ENCODE results near the gene RFESD. TPM values are rescaled to one million over a fixed set of nuclear protein-coding genes. Genes with fewer than 3 reads are reported as not detected.
"Not testable (repeated sequence)": the region's sequence is repeated elsewhere in the genome, so short reads cannot be mapped to it uniquely, and the experiment has no call there.

Gene RFESD
- total RNA-seq, 2 donors from 2014 or later: 4.0 to 14.8 TPM

- peaks cover 6% of the 10 kb centered on the region for H3K4me1 ChIP-seq (replicated peaks)
- H3K36me3 ChIP-seq: no peaks in the 10 kb centered on the region
- H3K27ac ChIP-seq: peak overlapping the region; percentile 96 to 98
- WGBS: 25% methylated on average over 5 of the region's 5 CpGs
- no peaks in the 10 kb centered on the region for H3K9me3 ChIP-seq
- no peak overlapping the region for H3K4me3 ChIP-seq
- TF ChIP-seq POLR2AphosphoS5 (IDR thresholded peaks at IDR 0.05) (peak; percentile 99), CTCF (IDR thresholded peaks at IDR 0.05) (peak in 1 of 4 experiments; percentile 7), POLR2A (IDR thresholded peaks at IDR 0.05) (peak; percentile 52)
- intact Hi-C loops (cut with DNase I): loop anchor here (5.0 kb wide), 2 partner anchors 141 to 216 kb away; no protein-coding TSS in a partner anchor
- peak; percentile 94 for DNase-seq (ENCODE audit: low spot score)
- H3K27me3 ChIP-seq (replicated peaks; ENCODE audit: insufficient read depth): no peaks in the 10 kb centered on the region
Observed at GRCh38 chr5:95641741-95642220, 4.8 kb upstream of the RFESD start.

GRCh38 chr5:95643152-95643551 lies 3.4 kb upstream of the RFESD start:
- 60% methylated on average over 7 of the region's 7 CpGs for WGBS
- DNase-seq (ENCODE audit: low spot score): no peak
- Histone ChIP-seq H3K36me3 (no peaks in the 10 kb centered on the region), H3K4me1 (replicated peaks) (peaks cover 6% of the 10 kb centered on the region), H3K27me3 (replicated peaks; ENCODE audit: insufficient read depth) (no peaks in the 10 kb centered on the region), H3K27ac (peak overlapping the region; percentile 96 to 98), H3K9me3 (no peaks in the 10 kb centered on the region), H3K4me3 (no peak overlapping the region)
- intact Hi-C loops (cut with DNase I): loop anchor here (5.0 kb wide), 2 partner anchors 139 to 214 kb away; no protein-coding TSS in a partner anchor
- TF ChIP-seq CTCF (IDR thresholded peaks at IDR 0.05): no peak
- peak; percentile 6 for TF ChIP-seq POLR2AphosphoS5 (IDR thresholded peaks at IDR 0.05)
- TF ChIP-seq POLR2A (IDR thresholded peaks at IDR 0.05): no peak

- WGBS: 12% methylated on average over 4 of the region's 4 CpGs
- H3K9me3 ChIP-seq: no peaks in the 10 kb centered on the region
- no peaks in the 10 kb centered on the region for H3K27me3 ChIP-seq (replicated peaks; ENCODE audit: insufficient read depth)
- H3K4me3 ChIP-seq: no peak overlapping the region
- no peaks in the 10 kb centered on the region for H3K36me3 ChIP-seq
- intact Hi-C loops (cut with DNase I): loop anchor here (5.0 kb wide), 6 partner anchors 88 to 693 kb away; partner anchors contain the start of genes ELL2 and RHOBTB3
- TF ChIP-seq CTCF (IDR thresholded peaks at IDR 0.05) (peak; percentile 59 to 87 (median 70)), POLR2AphosphoS5 (IDR thresholded peaks at IDR 0.05) (peak; percentile 66), POLR2A (IDR thresholded peaks at IDR 0.05) (no peak)
- DNase-seq (ENCODE audit: low spot score): peak; percentile 51
- H3K4me1 ChIP-seq (replicated peaks): peaks cover 6% of the 10 kb centered on the region
- peak overlapping the region; percentile 96 to 98 for H3K27ac ChIP-seq
Observed at GRCh38 chr5:95644351-95645042, 2.1 kb upstream of the RFESD start.

GRCh38 chr5:95646226-95646568 lies 380 bp upstream of the RFESD start:
- not testable (repeated sequence) for H3K36me3 ChIP-seq; H3K9me3 ChIP-seq; H3K27me3 ChIP-seq (replicated peaks; ENCODE audit: insufficient read depth); DNase-seq (ENCODE audit: low spot score); H3K4me1 ChIP-seq (replicated peaks)
- H3K27ac ChIP-seq: peak overlapping the region; percentile 96 to 98
- WGBS: 63% methylated on average over 17 of the region's 17 CpGs
- peak overlapping the region in 1 of 2 donors; percentile 43 for H3K4me3 ChIP-seq
- intact Hi-C loops (cut with DNase I): loop anchor here (2.0 to 5.0 kb wide), 5 partner anchors 86 to 691 kb away; partner anchors contain the start of genes ARSK, ELL2, RHOBTB3 and SKIC3

GRCh38 chr5:95647886-95648860 lies 1.6 kb downstream of the RFESD start:
- Histone ChIP-seq H3K27me3 (replicated peaks; ENCODE audit: insufficient read depth) (no peaks in the 10 kb centered on the region), H3K27ac (peak overlapping the region; percentile 96 to 98), H3K9me3 (no peaks in the 10 kb centered on the region), H3K4me1 (replicated peaks) (peaks cover 6% of the 10 kb centered on the region), H3K36me3 (no peaks in the 10 kb centered on the region), H3K4me3 (no peak overlapping the region)
- no peak for TF ChIP-seq CTCF (IDR thresholded peaks at IDR 0.05)
- 81% methylated on average over 12 of the region's 12 CpGs for WGBS
- intact Hi-C loops (cut with DNase I): loop anchor here (2.0 to 5.0 kb wide), 5 partner anchors 84 to 689 kb away; partner anchors contain the start of genes ARSK, ELL2, RHOBTB3 and SKIC3
- no peak for DNase-seq (ENCODE audit: low spot score)
